Activated CD4-positive, alpha-beta T cell treated with anti-CD3 and anti-CD28 coated beads for 48 hours (primary cell): ENCODE data around the gene HOXB7.

ENCODE experiments used
- DNase-seq: peaks from one replicate; pipeline ENCODE4 v3.0.0-alpha.2; 2020

Gene HOXB7

DNA sequence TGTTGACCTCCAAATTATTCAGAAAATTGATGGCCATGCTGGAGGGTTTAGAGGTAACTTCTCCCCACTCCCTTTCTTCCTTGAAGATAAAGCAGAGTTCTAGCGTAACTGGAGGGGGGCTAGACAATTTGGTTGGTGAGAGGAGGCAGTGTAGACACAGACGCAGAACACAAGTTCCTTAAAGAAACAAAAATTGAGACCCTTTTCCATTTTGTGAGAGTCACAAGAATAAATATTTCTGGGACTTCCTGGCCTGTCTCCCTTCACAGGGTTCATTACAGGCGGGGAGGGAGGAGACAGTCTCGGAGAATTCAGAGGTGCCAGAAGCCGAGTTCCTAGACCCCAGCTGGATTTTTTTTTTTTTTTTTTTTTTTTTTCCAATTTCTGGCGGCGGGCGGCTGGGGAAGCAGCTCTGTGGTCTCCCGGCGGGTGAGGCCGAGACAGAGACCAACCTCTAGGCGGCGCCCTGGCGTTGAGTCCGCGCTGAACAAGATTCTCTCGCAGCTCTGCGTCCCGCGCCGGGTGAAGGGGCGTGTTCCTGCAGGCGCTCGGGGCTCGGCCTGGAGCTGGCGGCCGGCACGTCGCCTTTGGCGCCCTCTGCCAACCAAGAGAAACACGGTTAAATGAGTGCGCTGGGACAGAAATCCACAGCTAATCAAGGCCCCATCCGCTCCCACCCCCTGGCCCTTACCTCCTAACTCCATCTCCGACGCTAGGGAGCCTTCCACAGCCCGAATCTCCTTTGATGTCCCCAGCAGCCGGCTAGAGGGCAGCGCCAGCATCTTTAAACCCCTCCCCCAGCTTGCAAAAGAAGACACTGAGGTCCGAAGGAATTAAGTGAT is 25.6 kb upstream of the HOXB7 start:
- peak; percentile 89 for DNase-seq

DNA sequence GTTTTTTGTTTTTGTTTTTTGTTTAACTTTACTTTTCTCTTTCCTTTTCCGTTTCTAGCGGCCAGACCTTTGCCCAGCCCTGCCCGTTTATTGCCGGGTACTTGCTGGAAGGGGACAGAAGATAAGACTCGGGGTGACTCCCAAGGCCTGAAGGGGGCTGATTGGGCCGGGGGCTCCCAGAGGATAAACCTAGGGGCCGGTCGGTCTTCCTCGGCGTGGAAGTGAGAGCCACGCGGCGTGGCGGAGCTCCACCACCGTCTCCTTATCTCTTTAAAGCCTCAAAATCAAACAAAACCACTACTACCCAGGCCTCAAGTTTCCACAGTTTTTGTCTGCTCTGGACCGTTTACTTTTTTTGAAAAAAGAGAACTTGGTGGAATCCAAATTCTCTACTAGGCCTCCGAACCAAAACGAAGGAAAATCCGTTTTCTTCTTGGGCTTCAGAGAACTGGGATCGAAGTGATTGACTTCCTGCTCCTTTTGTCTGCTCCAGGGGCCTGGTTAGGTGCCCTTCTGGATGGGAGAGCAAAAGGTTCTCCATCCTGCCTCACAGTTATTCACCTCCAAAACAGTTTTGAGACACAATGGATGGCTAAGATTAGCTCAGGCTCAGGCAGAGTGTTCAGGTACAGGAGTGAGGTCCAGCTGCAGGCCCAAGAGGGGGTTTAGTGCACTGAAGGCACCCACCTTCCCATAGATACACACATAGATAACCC is 23.8 kb upstream of the HOXB7 start:
- no peak for DNase-seq

DNA sequence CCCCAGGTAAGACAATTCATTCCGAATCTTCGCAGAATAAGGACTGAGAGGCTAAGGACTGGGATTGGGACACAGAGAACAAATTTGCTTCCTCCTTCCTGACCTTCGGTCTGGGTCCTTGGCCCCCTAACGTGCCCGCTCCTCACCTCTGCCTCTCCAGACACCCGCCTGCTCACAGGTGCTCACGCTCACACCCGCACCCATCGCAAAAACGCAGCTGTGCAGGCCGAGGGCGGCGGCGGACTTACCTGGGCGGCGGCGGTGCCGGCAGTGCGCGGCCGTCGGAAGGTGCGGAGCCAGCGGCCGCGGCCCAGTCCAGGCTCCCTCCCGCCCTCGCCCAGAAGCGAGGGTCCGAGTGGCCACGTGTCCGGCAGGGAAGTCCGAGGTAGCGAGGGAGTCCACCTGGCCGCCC is 22.5 kb upstream of the HOXB7 start:
- no peak for DNase-seq

DNA sequence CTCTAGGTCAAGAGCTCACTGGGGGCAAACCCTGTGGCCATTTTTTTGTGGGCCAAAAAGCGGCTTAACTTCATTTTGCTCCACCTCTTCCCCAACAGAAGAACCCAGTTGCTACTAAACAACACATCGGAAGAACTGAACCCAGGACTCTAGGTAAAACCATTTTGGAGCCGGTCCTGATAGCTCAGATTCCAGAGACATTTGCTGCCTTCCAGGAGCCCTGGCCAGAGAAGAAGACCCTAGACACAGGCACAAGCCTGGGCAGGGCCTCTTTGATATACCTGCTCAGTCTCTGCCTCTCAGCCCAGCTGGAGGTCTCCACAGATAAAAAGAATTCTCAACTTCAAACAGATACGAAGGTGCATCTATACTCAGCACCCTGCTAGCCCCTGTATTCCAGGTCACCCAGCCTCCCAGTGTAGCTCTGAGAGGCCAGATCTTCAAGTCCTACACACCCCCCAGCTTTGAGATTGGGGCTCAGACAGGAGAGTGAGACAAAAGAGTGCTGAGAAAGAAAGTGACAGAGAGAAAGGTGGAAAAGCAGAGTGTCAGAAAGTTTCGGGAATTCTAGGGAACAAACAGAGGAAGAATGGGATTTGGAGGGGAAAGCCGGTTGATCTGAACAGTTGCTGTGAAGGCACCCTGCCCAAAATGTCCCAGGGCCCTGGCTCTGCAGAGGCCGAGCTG is 21.9 kb upstream of the HOXB7 start:
- no peak for DNase-seq

DNA sequence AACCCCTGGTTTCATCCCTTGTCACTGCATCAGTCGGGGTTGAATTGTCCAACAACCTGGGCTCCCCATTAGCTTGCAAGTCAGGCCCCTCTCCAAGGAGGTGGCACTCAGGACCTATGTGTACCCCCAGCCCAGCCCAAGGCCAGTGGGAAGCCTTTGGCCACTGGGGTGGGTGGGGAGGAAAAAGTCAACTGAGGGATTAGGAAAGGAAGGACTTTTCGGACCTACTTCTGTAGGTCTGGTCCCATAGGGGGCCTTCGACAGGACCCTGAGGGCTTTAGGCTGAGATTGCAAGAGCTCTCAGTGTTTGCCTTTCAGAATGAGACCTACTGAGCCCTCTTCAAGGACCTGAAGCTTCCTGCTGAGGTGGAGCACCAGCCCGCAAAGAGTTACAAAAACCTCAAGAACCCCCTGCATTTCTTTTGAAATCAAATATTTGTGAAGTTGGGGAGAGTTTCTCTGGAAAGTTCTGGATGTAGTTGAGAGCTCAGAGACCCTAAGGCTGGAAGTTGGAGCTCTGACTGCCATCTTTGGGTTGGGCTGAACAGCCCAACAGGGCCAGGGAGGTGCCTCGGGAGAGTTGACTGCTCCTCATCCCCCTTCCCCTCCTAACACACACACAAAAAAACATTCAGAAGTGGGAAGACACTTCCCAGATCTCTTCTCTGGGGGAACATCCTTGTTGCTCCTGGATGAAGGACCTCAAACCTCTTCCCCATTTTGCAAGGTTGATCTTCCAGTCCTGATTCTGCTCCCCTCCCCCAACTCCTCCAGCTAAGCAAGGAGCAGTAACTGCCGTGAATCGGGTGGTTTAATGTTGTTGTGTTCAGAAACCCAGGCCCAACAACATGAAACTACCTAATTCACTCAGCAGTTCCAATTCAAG is 21.1 kb upstream of the HOXB7 start:
- DNase-seq = no peak

DNA sequence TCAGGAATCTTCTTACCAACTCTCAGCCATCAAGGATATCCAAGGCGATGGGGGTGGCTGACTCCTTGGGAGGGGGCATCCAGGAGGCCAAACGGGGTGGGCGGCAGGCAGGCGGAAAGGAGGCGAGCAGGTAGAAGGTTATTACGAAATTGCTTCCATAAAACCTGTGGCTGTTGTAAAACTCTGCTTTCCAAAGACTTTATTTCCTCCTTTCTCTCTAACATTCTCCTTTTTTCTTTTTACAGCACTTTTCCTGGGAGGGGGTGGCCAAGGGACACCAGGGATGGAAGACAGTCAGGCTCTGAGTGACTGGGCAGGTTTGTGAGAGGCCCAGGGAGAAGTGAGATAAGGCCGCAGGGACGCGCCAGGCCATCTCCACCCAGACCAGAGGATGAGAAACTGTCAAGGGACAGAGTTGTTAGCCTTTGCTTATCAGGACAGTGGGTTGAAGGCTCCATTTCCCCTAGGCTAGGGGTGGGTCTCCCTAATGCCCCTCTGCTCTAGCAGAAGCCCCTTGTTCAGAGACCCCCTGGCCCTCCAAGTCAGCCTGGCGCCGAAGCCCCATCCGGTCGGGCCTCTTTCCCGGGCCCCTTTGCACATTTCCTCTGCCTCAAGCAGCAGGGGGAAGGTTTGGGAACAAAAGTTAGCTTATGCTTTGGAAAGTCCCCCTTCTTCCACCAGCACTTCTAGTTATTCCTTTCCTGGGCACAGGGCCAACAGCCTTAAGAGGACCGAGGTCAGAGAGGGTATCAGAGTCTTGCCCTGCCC is 20.3 kb upstream of the HOXB7 start:
- DNase-seq = no peak

DNA sequence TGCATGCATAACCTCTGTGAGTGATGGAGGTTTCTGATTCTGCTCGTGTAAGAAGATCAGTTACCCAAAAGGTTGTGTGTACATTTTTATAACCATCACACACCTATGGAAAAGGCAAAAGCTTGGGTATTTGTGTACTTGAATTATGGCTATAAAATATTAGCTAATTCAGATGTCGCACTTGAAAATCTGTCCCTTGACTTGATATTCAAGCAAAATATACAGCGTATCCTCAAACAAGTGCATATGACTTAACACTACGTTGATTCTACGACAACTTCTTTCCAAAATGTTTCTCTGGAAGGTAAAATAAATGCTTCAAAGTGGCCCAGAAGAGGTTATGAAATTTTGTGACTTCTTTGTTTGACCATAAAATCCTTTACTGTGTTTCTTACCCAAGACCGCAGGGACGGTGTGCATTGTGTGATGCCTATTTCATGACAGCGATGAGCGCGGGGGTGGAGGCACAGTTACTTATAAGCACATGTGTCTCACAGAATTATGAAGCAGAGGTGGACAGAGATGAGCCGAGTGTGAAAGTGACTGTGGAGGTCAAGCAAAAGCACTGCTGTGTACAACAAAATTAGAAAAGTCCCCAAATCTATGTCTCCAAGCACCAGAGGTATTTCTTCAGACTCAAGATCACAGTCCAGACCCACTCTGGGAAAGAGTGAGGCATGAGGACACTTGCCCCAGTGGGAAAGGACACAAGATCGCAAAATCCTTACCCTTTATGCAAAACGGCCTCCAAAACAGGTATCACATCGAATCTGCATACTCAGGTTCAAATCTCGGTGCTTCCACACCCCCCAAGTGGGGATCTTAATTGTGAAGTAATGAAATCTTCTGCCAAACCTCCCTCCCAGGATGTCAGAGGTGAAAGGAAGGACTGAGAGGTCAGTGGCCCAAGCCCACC is 19.4 kb upstream of the HOXB7 start:
- DNase-seq = no peak

DNA sequence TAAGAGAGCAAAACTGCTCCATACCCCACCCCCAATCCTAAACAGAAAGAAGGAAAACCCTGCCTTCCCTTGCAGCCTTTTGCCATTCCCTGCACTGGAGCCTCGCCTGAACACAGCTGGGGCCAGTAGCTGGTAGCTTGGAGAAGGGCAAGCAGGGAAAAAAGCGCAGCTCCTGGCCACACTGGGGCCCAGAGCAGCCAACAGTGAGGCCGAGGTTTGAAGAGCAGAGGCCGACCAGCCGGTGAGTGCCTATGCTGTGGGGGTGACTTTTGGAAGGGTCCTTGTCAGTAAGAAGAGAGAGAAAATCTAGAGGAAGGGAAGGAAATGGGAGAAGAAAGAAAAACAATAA is 18.6 kb upstream of the HOXB7 start:
- no peak for DNase-seq

DNA sequence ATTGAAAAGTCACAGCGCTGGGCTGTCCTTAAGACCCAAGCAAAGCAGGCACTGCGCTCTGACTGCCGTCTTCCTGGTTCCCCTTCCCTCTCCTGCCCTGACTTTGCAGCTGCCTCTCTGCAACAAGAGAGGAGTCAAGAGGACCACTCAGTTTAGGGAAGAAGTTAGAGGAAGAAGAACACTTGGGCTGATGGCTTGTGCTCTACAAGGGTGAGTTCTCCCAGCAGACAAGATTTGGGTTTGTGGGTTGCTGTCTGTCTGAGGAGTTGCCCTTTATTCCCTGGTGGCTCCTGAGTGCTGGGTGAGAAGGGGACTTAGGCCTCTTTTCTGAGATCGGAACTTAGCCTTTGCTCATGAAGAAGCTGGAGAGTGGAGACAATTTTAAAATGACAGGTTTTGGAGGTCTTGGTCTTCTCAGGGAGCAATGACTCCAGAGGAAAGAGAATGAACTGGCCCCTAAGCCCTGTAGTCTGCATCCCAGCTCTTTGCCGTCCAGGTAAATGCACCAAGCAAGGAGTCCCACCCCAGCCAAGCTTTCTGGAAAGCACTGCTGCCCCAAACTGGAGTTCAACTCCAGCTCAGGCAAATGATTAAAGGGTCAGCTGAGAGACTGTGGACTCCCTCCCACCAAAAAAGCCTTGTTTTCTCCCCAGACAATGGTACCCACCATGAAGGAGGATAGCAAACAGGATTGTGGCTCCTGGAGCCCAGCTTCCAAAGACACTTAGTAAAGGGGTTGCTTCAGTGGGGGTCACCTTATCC is 18.0 kb upstream of the HOXB7 start:
- DNase-seq = no peak

DNA sequence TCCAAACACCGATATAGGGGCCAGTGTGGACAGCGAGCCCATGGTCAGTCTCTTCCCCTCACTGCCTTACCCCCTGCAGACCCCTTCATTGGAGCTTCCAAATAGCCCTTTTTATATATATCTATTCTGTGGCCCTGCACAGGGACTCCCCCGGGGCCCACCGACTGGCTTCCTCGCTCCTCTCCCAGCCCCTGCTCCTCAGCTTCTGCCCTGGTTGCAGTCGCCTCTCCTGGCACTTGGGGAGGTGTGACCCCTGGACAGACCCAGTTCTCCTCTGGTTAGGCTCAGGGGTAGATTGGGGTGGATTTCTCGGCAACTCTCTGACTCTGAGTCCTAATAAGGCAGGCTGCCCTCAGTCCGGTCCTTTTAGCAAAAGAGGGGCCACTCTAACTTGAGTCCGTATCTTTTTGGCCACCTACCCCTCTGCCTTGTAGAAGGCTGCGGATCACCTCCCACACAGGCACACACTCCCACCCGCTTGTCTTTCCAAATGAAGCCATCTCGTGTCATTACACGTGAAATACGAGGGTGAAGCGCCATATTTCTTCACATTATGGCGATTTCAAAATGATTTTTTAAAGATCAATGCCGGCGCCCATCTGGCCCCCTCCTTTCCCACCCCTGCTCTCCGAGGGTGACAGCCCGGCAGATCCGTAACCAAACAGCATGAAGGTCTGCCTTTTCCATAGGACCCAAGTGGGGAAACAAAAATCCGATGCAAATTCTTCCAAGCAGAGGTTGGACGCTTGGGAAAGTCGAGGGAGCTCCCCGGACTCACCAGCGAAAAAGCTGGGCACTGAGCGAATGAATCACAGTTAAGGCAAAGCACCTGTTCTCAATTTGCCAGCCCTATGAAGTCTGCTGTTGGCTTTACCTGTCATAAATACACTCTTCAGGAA is 17.1 kb upstream of the HOXB7 start:
- no peak for DNase-seq

DNA sequence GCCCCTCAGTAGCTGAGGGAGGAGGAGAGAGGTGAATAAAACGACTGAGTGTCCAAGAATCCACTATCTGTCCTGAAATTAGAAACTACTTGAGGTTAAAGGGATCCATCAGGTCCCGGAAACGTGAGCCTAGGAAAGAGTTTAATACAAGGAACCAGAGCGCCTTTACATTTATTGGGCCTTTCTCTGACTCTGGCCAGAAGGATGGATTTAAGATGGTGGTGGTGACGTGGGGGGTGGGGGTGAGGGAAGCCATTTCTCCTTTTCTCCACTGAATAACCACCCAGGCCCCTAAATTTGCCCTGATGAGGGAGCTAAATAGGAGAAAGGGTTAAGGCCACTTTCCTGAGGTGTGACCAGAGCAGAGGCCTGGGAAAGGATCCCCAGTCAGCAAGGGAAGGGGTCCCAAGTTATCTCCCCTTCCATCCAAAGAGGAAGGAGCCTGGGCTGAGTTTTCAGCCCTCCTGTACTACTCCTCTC is 16.3 kb upstream of the HOXB7 start:
- no peak for DNase-seq

DNA sequence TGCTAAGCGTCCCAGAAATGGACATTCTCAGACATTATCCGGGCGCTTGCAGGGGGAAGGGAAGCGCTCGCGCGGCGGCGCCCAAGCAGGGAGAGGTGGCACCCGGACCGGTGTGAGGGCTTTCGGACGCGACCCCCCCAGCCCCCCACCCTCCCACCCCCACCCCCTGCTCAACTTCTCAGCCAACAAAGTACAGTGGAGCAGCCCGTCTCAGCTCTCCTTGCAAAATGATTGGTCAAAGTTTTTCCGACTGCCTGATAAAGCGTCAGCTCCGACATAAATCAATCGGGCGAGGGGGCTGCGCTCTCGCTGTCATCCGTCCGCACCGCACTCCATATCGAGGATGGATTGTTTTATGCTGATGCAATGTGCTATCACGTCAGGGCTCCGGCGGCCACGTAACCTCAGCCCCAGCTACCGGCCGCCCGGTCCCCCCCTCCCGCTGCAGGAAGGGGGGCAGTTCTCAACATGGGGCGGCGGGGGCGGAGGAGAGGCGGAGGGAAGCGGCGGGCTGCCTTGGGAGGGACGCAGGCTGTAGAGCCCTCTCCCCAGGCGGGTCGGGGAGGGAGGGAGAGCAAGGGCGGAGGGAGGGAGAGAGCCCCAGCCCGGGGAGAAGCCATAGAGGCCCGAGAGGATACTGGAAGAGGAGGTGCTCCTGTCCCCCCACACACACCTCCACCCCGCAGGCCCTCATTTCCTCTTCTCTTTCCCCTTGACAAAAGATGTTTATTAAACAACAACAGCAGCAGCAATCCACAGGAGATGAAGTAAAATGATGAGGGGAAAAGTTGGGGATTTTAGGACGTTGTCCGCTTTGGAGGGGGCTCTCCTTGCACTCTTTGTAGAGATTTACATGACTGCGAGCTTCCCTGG is 15.7 kb upstream of the HOXB7 start, which contains the start of gene HOXB9:
TSS of gene HOXB9 (minus strand) at position 114 of the 873 bp plus-strand sequence. CDS start at position 25, 89 bp downstream.
- peak; percentile 52 for DNase-seq

DNA sequence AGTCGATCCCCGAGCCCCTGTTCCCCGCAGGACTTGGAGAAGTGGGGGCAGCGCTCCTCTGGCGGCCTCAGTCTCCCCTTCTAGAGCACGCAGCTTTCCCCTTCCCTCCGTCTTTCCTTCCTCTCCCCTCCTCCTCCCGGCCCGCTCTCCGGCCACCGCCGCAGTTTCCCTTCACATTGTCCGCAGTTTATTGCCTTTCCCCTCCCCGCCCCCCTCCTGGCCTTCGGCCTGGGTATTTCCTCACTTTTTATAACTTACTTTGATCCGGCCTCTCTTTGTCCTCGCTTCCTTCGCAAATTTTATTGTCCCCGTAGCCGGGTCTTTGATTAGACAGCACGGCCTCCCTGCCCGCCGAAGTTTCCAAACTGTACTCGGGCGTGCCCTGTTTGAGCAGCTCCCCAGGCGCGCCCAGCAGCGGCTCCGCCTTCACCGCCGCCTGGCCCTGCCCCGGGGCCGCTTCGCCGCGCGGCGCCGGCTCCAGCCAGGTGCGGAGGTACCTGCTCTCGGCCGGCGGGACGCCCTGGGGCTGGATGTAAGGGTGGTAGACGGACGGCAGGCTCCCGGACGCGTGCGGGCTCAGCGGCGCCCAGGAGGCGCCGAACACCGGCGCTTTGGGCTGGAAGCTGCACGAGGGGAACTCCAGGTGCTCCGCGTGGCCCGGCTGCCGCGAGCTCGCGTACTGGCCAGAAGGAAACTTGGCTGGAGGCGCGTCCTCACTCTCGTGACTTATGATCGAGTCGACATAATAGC is 14.9 kb upstream of the HOXB7 start:
- DNase-seq = peak; percentile 50

DNA sequence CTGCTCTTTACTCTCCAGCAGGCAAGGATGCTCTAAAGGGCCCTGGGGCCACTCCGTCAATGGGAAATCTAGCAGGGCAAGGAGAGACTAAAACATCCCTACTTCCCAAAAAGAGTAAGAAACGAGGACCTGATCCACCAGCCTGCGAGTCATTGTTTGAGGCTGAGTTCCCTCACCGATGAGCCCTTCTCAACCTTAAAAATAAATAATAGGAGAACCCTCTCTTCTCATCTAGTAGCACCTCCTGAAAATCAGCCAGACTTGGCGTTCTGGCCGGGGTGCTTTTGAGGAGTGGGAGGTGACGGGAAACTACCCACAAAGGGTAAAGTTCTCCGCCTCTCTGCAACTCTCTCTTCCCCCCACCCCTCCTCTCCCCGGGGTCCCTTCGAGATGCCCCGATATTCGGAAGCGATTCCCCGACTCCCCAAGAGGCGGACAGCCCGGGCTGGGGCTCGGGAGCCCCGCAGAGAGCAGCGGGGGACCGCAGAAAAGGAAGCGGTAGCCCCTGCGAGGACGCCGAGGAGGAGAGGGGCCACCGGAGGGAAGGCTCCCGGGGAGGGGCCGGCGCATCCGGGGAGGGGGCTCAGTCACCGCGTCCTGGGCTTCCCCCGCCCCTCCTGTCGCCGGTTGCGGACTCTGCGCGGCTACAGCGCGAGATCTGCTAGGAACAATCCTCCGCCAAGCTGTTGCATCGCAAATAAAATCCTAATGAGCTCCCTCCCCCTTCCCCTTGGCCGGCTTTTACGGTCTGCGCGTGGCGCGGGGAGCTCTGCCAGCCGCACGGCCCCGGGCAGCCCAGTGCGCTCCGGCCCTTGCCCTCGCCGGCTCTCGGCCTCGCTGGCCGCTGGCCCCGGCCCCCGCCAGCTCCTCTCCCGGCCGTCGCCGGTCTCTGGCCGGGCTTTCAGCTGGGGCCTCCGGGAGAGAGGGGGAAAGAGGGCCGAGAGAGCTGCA is 14.0 kb upstream of the HOXB7 start:
- DNase-seq = no peak

DNA sequence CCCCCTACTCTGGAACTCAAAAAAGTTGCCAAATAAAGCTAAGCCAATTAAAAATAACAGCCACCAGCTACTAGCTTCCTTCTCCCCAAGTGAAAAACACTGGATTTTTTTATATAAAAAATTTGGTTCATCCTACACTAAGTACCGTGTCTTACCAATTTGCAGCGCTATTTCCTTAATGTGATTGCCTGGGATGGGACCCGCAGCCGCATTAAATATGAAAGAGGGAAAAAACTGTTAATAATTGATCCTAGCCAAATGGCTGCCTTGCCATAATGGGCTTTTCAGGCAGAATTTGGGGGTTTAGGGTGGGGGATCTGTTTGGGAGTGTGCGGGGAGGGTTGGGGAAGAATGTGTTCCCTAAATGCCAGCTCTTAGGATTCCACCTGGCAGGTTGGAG is 13.3 kb upstream of the HOXB7 start:
- no peak for DNase-seq

DNA sequence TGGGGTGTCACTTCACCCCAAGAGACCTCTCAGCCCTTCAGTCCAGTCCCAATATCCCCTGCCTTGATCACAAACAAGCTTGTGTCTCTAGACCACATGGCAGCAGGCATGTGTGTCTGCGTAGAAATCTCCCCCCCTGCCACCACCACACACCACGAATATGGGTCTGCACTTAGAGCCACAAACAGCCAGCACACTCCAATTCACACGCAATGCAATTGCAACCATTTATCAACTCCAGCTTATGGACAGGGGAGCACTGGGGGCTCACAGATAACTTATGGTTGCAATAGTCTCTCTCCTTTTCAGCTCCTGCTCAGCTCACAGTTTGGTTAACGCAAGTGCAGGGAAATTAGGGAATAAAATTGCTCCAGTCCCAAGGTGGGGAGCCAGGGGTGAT is 12.8 kb upstream of the HOXB7 start:
- DNase-seq = no peak
